CD4-positive, alpha-beta memory T cell (primary cell): ENCODE measurements around the gene ATXN1L. TPM values are rescaled to one million over a fixed set of nuclear protein-coding genes. Genes with fewer than 3 reads are reported as not detected.

ENCODE experiments used
- CTCF ChIA-PET: fragments of 350-600 bp; sonication (Branson Sonifier 250); formaldehyde crosslinking; loops from one replicate; lab custom pipeline; 2021; ENCODE audit warnings: inconsistent platforms; ENCODE audit not compliant: partially characterized antibody; lab: Charles Lee
- POLR2A ChIA-PET: fragments of 350-600 bp; sonication (Branson Sonifier 250); formaldehyde crosslinking; loops from one replicate; lab custom pipeline; 2021; ENCODE audit not compliant: partially characterized antibody; lab: Charles Lee
- DNase-seq, 5 donors: peaks; one replicate each; pipeline versions ENCODE4 v3.0.0 to v3.0.0-alpha.2; 2020 to 2022; ENCODE audit warnings: mixed read lengths in 1 of 5
- H3K27ac ChIP-seq: one replicate; pipeline ENCODE4 v1.7.0; 2013; ENCODE audit warnings: low read depth, low read length
- H3K27me3 ChIP-seq: 2 replicates; pipeline ENCODE4 v1.7.0; 2013; ENCODE audit warnings: mild to moderate bottlenecking, low read length, moderate library complexity; ENCODE audit not compliant: insufficient read depth
- H3K36me3 ChIP-seq: 2 replicates; pipeline ENCODE4 v1.7.0; 2013; ENCODE audit warnings: mild to moderate bottlenecking, low read length, moderate library complexity; ENCODE audit not compliant: insufficient read depth
- H3K4me1 ChIP-seq: 2 replicates; pipeline ENCODE4 v1.7.0; 2013; ENCODE audit warnings: mild to moderate bottlenecking, low read length, moderate library complexity; ENCODE audit not compliant: insufficient read depth
- H3K4me3 ChIP-seq, 2 donors: one replicate each; pipeline ENCODE4 v1.7.0; 2013; ENCODE audit warnings: low read length in 2 of 2, mild to moderate bottlenecking in 1 of 2
- H3K9me3 ChIP-seq, 2 donors: one replicate each; pipeline ENCODE4 v1.7.0; 2013; ENCODE audit warnings: low read length in 2 of 2, control low read depth in 1 of 2; ENCODE audit not compliant: control insufficient read depth in 1 of 2
- H3K27ac Mint-ChIP-seq, 7 donors: one replicate each; pipeline ENCODE4 v1.8.0; 2020 to 2021; ENCODE audit warnings: mixed read lengths in 7 of 7, mild to moderate bottlenecking in 6 of 7, inconsistent platforms in 3 of 7, moderate library complexity in 3 of 7
- H3K27me3 Mint-ChIP-seq, 2 donors: one replicate each; pipeline ENCODE4 v1.8.0; 2020 to 2021; ENCODE audit warnings: mixed read lengths in 2 of 2
- H3K36me3 Mint-ChIP-seq, 2 donors: one replicate each; pipeline ENCODE4 v1.8.0; 2020 to 2021; ENCODE audit warnings: mixed read lengths in 2 of 2, inconsistent platforms in 1 of 2, mild to moderate bottlenecking in 1 of 2
- H3K4me1 Mint-ChIP-seq, 4 donors: one replicate each; pipeline ENCODE4 v1.8.0; 2020 to 2021; ENCODE audit warnings: mixed read lengths in 4 of 4, mild to moderate bottlenecking in 1 of 4
- H3K4me3 Mint-ChIP-seq, 8 donors: one replicate each; pipeline ENCODE4 v1.8.0; 2020 to 2021; ENCODE audit warnings: mixed read lengths in 8 of 8, mild to moderate bottlenecking in 7 of 8, moderate library complexity in 6 of 8, inconsistent platforms in 3 of 8
- H3K9me3 Mint-ChIP-seq, 8 donors: one replicate each; pipeline ENCODE4 v1.8.0; 2020 to 2021; ENCODE audit warnings: mixed read lengths in 8 of 8, mild to moderate bottlenecking in 5 of 8, inconsistent platforms in 3 of 8, moderate library complexity in 1 of 8
- intact Hi-C: fragments of 100-400 bp; cut with micrococcal nuclease; formaldehyde crosslinking; loops from one replicate; pipeline ENCODE4 v1.15.1; 2023
- polyA plus RNA-seq, 2 donors: library from polyadenylated mRNA; unstranded; fragments of 300-500 nt; fragmentation: Illumina TruSeq; gene quantifications; one replicate each; pipeline ENCODE4 v1.2.3, GENCODE V29; 2021
- total RNA-seq, 2 experiments: library from RNA; stranded (reverse); gene quantifications; one replicate each; pipeline ENCODE4 v1.2.3, GENCODE V29; 2021

The ATXN1L gene
- total and polyA plus RNA-seq, 4 experiments from 2014 or later, result 10.0 to 31.6 (median 20.0) TPM

GRCh38 chr16:71894921-71895678 is 49.3 kb downstream of the ATXN1L start, which contains the start of gene IST1:
TSS of gene IST1 (plus strand) at chr16:71895531. CDS start at chr16:71915641, 20,110 bp downstream.
- H3K4me1 Mint-ChIP-seq, result peaks cover 10 to 51% (median 25%) of the 10 kb centered on the region in 4 donors
- peaks cover 44% of the 10 kb centered on the region for H3K4me1 ChIP-seq
- intact Hi-C loops, result loop anchor here (1.0 to 2.0 kb wide), 7 partner anchors 13 to 1514 kb away; partner anchors contain the start of genes AP1G1, ATXN1L, DHODH and DHX38
- no peaks in the 10 kb centered on the region for H3K27me3 ChIP-seq
- ChIA-PET POLR2A (interaction anchor here (0.8 to 10.8 kb wide), 19 partner anchors 9 to 330 kb away, joined by 3 to 225 read pairs (median 3); partner anchors contain the start of genes AP1G1 and ZNF821), CTCF (interaction anchor here (1.1 to 8.1 kb wide), 5 partner anchors 12 to 87 kb away, joined by 3 to 116 read pairs (median 4); partner anchors contain the start of genes AP1G1 and ZNF821)
- H3K4me3 Mint-ChIP-seq, result peak within 1 kb of the TSS; percentile 93 to 98 (median 96)
- H3K36me3 Mint-ChIP-seq, result peaks cover 2 to 24% of the 10 kb centered on the region in 2 donors
- no peaks in the 10 kb centered on the region for H3K27me3 Mint-ChIP-seq
- H3K4me3 ChIP-seq, result peak within 1 kb of the TSS; percentile 95 to 99
- peak within 1 kb of the TSS; percentile 90 for H3K27ac ChIP-seq
- no peaks in the 10 kb centered on the region for H3K36me3 ChIP-seq
- peak; percentile 97 to 98 (median 97) for DNase-seq
- no peaks in the 10 kb centered on the region for H3K9me3 Mint-ChIP-seq
- no peaks in the 10 kb centered on the region for H3K9me3 ChIP-seq
- H3K27ac Mint-ChIP-seq, result peak within 1 kb of the TSS; percentile 96 to 99 (median 98)

- H3K4me1 Mint-ChIP-seq, result peaks cover 15 to 58% (median 30%) of the 10 kb centered on the region in 4 donors
- POLR2A ChIA-PET, result interaction anchor here (0.8 to 10.8 kb wide), 15 partner anchors 8 to 331 kb away, joined by 3 to 225 read pairs (median 3); partner anchors contain the start of genes AP1G1 and ZNF821
- CTCF ChIA-PET, result interaction anchor here (1.4 to 8.1 kb wide), 2 partner anchors 13 to 88 kb away, joined by 3 to 116 read pairs; partner anchors contain the start of gene ZNF821
- Histone ChIP-seq H3K27me3 (no peaks in the 10 kb centered on the region), H3K36me3 (no peaks in the 10 kb centered on the region), H3K4me3 (peak overlapping the region; percentile 95 to 99), H3K27ac (peak overlapping the region; percentile 90), H3K4me1 (peaks cover 51% of the 10 kb centered on the region), H3K9me3 (no peaks in the 10 kb centered on the region)
- H3K9me3 Mint-ChIP-seq, result no peaks in the 10 kb centered on the region
- intact Hi-C loops, result loop anchor here (1.0 to 2.0 kb wide), 6 partner anchors 14 to 1515 kb away; partner anchors contain the start of genes AP1G1, ATXN1L, DHX38 and TXNL4B
- H3K36me3 Mint-ChIP-seq, result peaks cover 2 to 25% of the 10 kb centered on the region in 2 donors
- peak overlapping the region; percentile 96 to 99 (median 98) for H3K27ac Mint-ChIP-seq
- no peaks in the 10 kb centered on the region for H3K27me3 Mint-ChIP-seq
- no peak for DNase-seq
- peak overlapping the region; percentile 93 to 98 (median 96) for H3K4me3 Mint-ChIP-seq
These were observed 50.0 kb downstream of the ATXN1L start for GRCh38 chr16:71895679-71896365.

GRCh38 chr16:71896764-71897368 is 51.1 kb downstream of the ATXN1L start:
- Mint-ChIP-seq H3K27me3 (no peaks in the 10 kb centered on the region), H3K9me3 (no peaks in the 10 kb centered on the region), H3K27ac (peak overlapping the region; percentile 75 to 99 (median 96)), H3K36me3 (peaks cover 2 to 25% of the 10 kb centered on the region in 2 donors), H3K4me3 (peak overlapping the region; percentile 79 to 98 (median 94)), H3K4me1 (peaks cover 21 to 66% (median 37%) of the 10 kb centered on the region in 4 donors)
- intact Hi-C loops, result no loop called here
- Histone ChIP-seq H3K27me3 (no peaks in the 10 kb centered on the region), H3K27ac (peak overlapping the region; percentile 90), H3K4me1 (peaks cover 61% of the 10 kb centered on the region), H3K9me3 (no peaks in the 10 kb centered on the region), H3K36me3 (no peaks in the 10 kb centered on the region), H3K4me3 (peak overlapping the region; percentile 57 to 99)
- ChIA-PET POLR2A (interaction anchor here (4.5 to 10.8 kb wide), 2 partner anchors 14 to 88 kb away, joined by 92 to 225 read pairs; partner anchors contain the start of genes AP1G1 and ZNF821), CTCF (interaction anchor here (0.7 to 8.1 kb wide), 3 partner anchors 11 to 32 kb away, joined by 3 to 116 read pairs (median 3); partner anchors contain the start of gene ZNF821)
- no peak for DNase-seq

- Mint-ChIP-seq H3K27me3 (no peaks in the 10 kb centered on the region), H3K27ac (peak overlapping the region in 4 of 7 donors; percentile 15 to 99 (median 38)), H3K9me3 (no peaks in the 10 kb centered on the region), H3K36me3 (peaks cover 2 to 29% of the 10 kb centered on the region in 2 donors), H3K4me3 (peak overlapping the region in 6 of 8 donors; percentile 17 to 65 (median 28)), H3K4me1 (peaks cover 33 to 86% (median 53%) of the 10 kb centered on the region in 4 donors)
- Histone ChIP-seq H3K27me3 (no peaks in the 10 kb centered on the region), H3K4me1 (peaks cover 80% of the 10 kb centered on the region), H3K27ac (no peak overlapping the region), H3K9me3 (no peaks in the 10 kb centered on the region), H3K4me3 (no peak overlapping the region), H3K36me3 (no peaks in the 10 kb centered on the region)
- no peak for DNase-seq
- ChIA-PET POLR2A (interaction anchor here (1.1 to 10.8 kb wide), 4 partner anchors 9 to 91 kb away, joined by 3 to 225 read pairs (median 10); partner anchors contain the start of genes AP1G1 and ZNF821), CTCF (interaction anchor here (1.2 to 7.7 kb wide), 2 partner anchors 17 to 62 kb away, joined by 4 to 48 read pairs; partner anchors contain the start of gene ZNF821)
- intact Hi-C loops, result no loop called here
These were observed 53.4 kb downstream of the ATXN1L start for GRCh38 chr16:71899171-71899570.

- no peaks in the 10 kb centered on the region for H3K27me3 ChIP-seq
- Mint-ChIP-seq H3K36me3 (peaks cover 3 to 16% of the 10 kb centered on the region in 2 donors), H3K4me3 (peak overlapping the region; percentile 3 to 64 (median 60)), H3K4me1 (peaks cover 41 to 92% (median 66%) of the 10 kb centered on the region in 4 donors), H3K27me3 (no peaks in the 10 kb centered on the region), H3K9me3 (no peaks in the 10 kb centered on the region), H3K27ac (peak overlapping the region; percentile 2 to 84 (median 75))
- ChIA-PET POLR2A (interaction anchor here (0.7 to 10.8 kb wide), 4 partner anchors 9 to 95 kb away, joined by 3 to 225 read pairs (median 6); partner anchors contain the start of genes AP1G1 and ZNF821), CTCF (interaction anchor here (1.1 to 7.7 kb wide), 3 partner anchors 13 to 59 kb away, joined by 3 to 48 read pairs (median 4); partner anchors contain the start of gene ZNF821)
- intact Hi-C loops, result no loop called here
- no peak overlapping the region for H3K4me3 ChIP-seq
- no peaks in the 10 kb centered on the region for H3K36me3 ChIP-seq
- no peak for DNase-seq
- H3K9me3 ChIP-seq, result no peaks in the 10 kb centered on the region
- peaks cover 99% of the 10 kb centered on the region for H3K4me1 ChIP-seq
- no peak overlapping the region for H3K27ac ChIP-seq
These were observed 57.0 kb downstream of the ATXN1L start for GRCh38 chr16:71902656-71903365.
